ENCODE measurements around the gene COPS2.
"Not testable (repeated sequence)": the region's sequence is repeated elsewhere in the genome, so short reads cannot be mapped to it uniquely, and the experiment has no call there.

COPS2 gene

GRCh38 chr15:49183741-49184140 is 28.3 kb upstream of the COPS2 start:
- not testable (repeated sequence) for H3K4me1 ChIP-seq (ENCODE audit: control insufficient read depth in 1 of 2, insufficient read depth in 2 of 2, low read length in 2 of 2); H3K4me3 ChIP-seq (ENCODE audit: low read depth in 1 of 2, low read length in 2 of 2); H3K9me3 ChIP-seq (ENCODE audit: control insufficient read depth in 1 of 2, low read length in 2 of 2); H3K27ac ChIP-seq (ENCODE audit: low read depth, low read length); H3K9ac ChIP-seq (ENCODE audit: low read depth in 1 of 2, low read length in 2 of 2); H3K27me3 ChIP-seq (ENCODE audit: control insufficient read depth in 1 of 2, insufficient read depth in 2 of 2, low read length in 2 of 2); H3K36me3 ChIP-seq (ENCODE audit: control insufficient read depth in 1 of 2, insufficient read depth in 2 of 2, low read length in 2 of 2)

- H3K36me3 ChIP-seq (ENCODE audit: control insufficient read depth in 1 of 2, insufficient read depth in 2 of 2, low read length in 2 of 2): peaks cover 0 to 6% of the 10 kb centered on the region in 2 donors
- no peak overlapping the region for H3K4me3 ChIP-seq (ENCODE audit: low read depth in 1 of 2, low read length in 2 of 2)
- H3K27ac ChIP-seq (ENCODE audit: low read depth, low read length): no peak overlapping the region
- no peaks in the 10 kb centered on the region for H3K9me3 ChIP-seq (ENCODE audit: control insufficient read depth in 1 of 2, low read length in 2 of 2)
- H3K4me1 ChIP-seq (ENCODE audit: control insufficient read depth in 1 of 2, insufficient read depth in 2 of 2, low read length in 2 of 2): peaks cover 0 to 6% of the 10 kb centered on the region in 2 donors
- no peaks in the 10 kb centered on the region for H3K27me3 ChIP-seq (ENCODE audit: control insufficient read depth in 1 of 2, insufficient read depth in 2 of 2, low read length in 2 of 2)
- H3K9ac ChIP-seq (ENCODE audit: low read depth in 1 of 2, low read length in 2 of 2): no peak overlapping the region
Measured at GRCh38 chr15:49182128-49182527, 26.7 kb upstream of the COPS2 start.

GRCh38 chr15:49179433-49180190 is 24.2 kb upstream of the COPS2 start:
- Histone ChIP-seq H3K27ac (ENCODE audit: low read depth, low read length) (no peak overlapping the region), H3K4me3 (ENCODE audit: low read depth in 1 of 2, low read length in 2 of 2) (no peak overlapping the region), H3K9ac (ENCODE audit: low read depth in 1 of 2, low read length in 2 of 2) (no peak overlapping the region), H3K4me1 (ENCODE audit: control insufficient read depth in 1 of 2, insufficient read depth in 2 of 2, low read length in 2 of 2) (peaks cover 4 to 9% of the 10 kb centered on the region in 2 donors), H3K9me3 (ENCODE audit: control insufficient read depth in 1 of 2, low read length in 2 of 2) (no peaks in the 10 kb centered on the region), H3K27me3 (ENCODE audit: control insufficient read depth in 1 of 2, insufficient read depth in 2 of 2, low read length in 2 of 2) (no peaks in the 10 kb centered on the region), H3K36me3 (ENCODE audit: control insufficient read depth in 1 of 2, insufficient read depth in 2 of 2, low read length in 2 of 2) (peaks cover 0 to 6% of the 10 kb centered on the region in 2 donors)

GRCh38 chr15:49178497-49178896 is 23.1 kb upstream of the COPS2 start:
- Histone ChIP-seq H3K27me3 (ENCODE audit: control insufficient read depth in 1 of 2, insufficient read depth in 2 of 2, low read length in 2 of 2) (no peaks in the 10 kb centered on the region), H3K4me3 (ENCODE audit: low read depth in 1 of 2, low read length in 2 of 2) (no peak overlapping the region), H3K36me3 (ENCODE audit: control insufficient read depth in 1 of 2, insufficient read depth in 2 of 2, low read length in 2 of 2) (peaks cover 0 to 6% of the 10 kb centered on the region in 2 donors), H3K27ac (ENCODE audit: low read depth, low read length) (no peak overlapping the region), H3K4me1 (ENCODE audit: control insufficient read depth in 1 of 2, insufficient read depth in 2 of 2, low read length in 2 of 2) (peaks cover 4 to 9% of the 10 kb centered on the region in 2 donors), H3K9ac (ENCODE audit: low read depth in 1 of 2, low read length in 2 of 2) (no peak overlapping the region), H3K9me3 (ENCODE audit: control insufficient read depth in 1 of 2, low read length in 2 of 2) (no peaks in the 10 kb centered on the region)

- not testable (repeated sequence) for H3K27ac ChIP-seq (ENCODE audit: low read depth, low read length); H3K4me3 ChIP-seq (ENCODE audit: low read depth in 1 of 2, low read length in 2 of 2); H3K27me3 ChIP-seq (ENCODE audit: control insufficient read depth in 1 of 2, insufficient read depth in 2 of 2, low read length in 2 of 2); H3K9ac ChIP-seq (ENCODE audit: low read depth in 1 of 2, low read length in 2 of 2); H3K36me3 ChIP-seq (ENCODE audit: control insufficient read depth in 1 of 2, insufficient read depth in 2 of 2, low read length in 2 of 2); H3K9me3 ChIP-seq (ENCODE audit: control insufficient read depth in 1 of 2, low read length in 2 of 2)
- H3K4me1 ChIP-seq (ENCODE audit: control insufficient read depth in 1 of 2, insufficient read depth in 2 of 2, low read length in 2 of 2): peaks cover 9 to 15% of the 10 kb centered on the region in 2 donors
Measured at GRCh38 chr15:49175582-49176397, 20.4 kb upstream of the COPS2 start.

GRCh38 chr15:49174902-49175301 is 19.5 kb upstream of the COPS2 start:
- H3K9me3 ChIP-seq (ENCODE audit: control insufficient read depth in 1 of 2, low read length in 2 of 2): no peaks in the 10 kb centered on the region
- no peak overlapping the region for H3K9ac ChIP-seq (ENCODE audit: low read depth in 1 of 2, low read length in 2 of 2)
- no peak overlapping the region for H3K4me3 ChIP-seq (ENCODE audit: low read depth in 1 of 2, low read length in 2 of 2)
- H3K27me3 ChIP-seq (ENCODE audit: control insufficient read depth in 1 of 2, insufficient read depth in 2 of 2, low read length in 2 of 2): no peaks in the 10 kb centered on the region
- H3K36me3 ChIP-seq (ENCODE audit: control insufficient read depth in 1 of 2, insufficient read depth in 2 of 2, low read length in 2 of 2): peaks cover 0 to 6% of the 10 kb centered on the region in 2 donors
- no peak overlapping the region for H3K27ac ChIP-seq (ENCODE audit: low read depth, low read length)
- H3K4me1 ChIP-seq (ENCODE audit: control insufficient read depth in 1 of 2, insufficient read depth in 2 of 2, low read length in 2 of 2): peaks cover 9 to 15% of the 10 kb centered on the region in 2 donors

GRCh38 chr15:49171790-49172189 is 16.4 kb upstream of the COPS2 start:
- H3K9ac ChIP-seq (ENCODE audit: low read depth in 1 of 2, low read length in 2 of 2): no peak overlapping the region
- H3K9me3 ChIP-seq (ENCODE audit: control insufficient read depth in 1 of 2, low read length in 2 of 2): no peaks in the 10 kb centered on the region
- H3K4me1 ChIP-seq (ENCODE audit: control insufficient read depth in 1 of 2, insufficient read depth in 2 of 2, low read length in 2 of 2): peaks cover 14 to 23% of the 10 kb centered on the region in 2 donors
- H3K27ac ChIP-seq (ENCODE audit: low read depth, low read length): no peak overlapping the region
- H3K36me3 ChIP-seq (ENCODE audit: control insufficient read depth in 1 of 2, insufficient read depth in 2 of 2, low read length in 2 of 2): no peaks in the 10 kb centered on the region
- no peaks in the 10 kb centered on the region for H3K27me3 ChIP-seq (ENCODE audit: control insufficient read depth in 1 of 2, insufficient read depth in 2 of 2, low read length in 2 of 2)
- peak overlapping the region in 1 of 2 donors; percentile 8 for H3K4me3 ChIP-seq (ENCODE audit: low read depth in 1 of 2, low read length in 2 of 2)

GRCh38 chr15:49169880-49170597 is 14.6 kb upstream of the COPS2 start, which contains the start of gene GALK2:
TSS of gene GALK2 (plus strand) at chr15:49170247. CDS start at chr15:49170323, 76 bp downstream.
- Histone ChIP-seq H3K4me3 (ENCODE audit: low read depth in 1 of 2, low read length in 2 of 2) (peak within 1 kb of the TSS; percentile 92 to 96), H3K27me3 (ENCODE audit: control insufficient read depth in 1 of 2, insufficient read depth in 2 of 2, low read length in 2 of 2) (no peaks in the 10 kb centered on the region), H3K36me3 (ENCODE audit: control insufficient read depth in 1 of 2, insufficient read depth in 2 of 2, low read length in 2 of 2) (no peaks in the 10 kb centered on the region), H3K9me3 (ENCODE audit: control insufficient read depth in 1 of 2, low read length in 2 of 2) (no peaks in the 10 kb centered on the region), H3K9ac (ENCODE audit: low read depth in 1 of 2, low read length in 2 of 2) (peak within 1 kb of the TSS; percentile 81 to 98), H3K4me1 (ENCODE audit: control insufficient read depth in 1 of 2, insufficient read depth in 2 of 2, low read length in 2 of 2) (peaks cover 10 to 18% of the 10 kb centered on the region in 2 donors), H3K27ac (ENCODE audit: low read depth, low read length) (peak within 1 kb of the TSS; percentile 86)

GRCh38 chr15:49168016-49168415 is 12.6 kb upstream of the COPS2 start:
- no peak overlapping the region for H3K27ac ChIP-seq (ENCODE audit: low read depth, low read length)
- H3K36me3 ChIP-seq (ENCODE audit: control insufficient read depth in 1 of 2, insufficient read depth in 2 of 2, low read length in 2 of 2): no peaks in the 10 kb centered on the region
- H3K4me3 ChIP-seq (ENCODE audit: low read depth in 1 of 2, low read length in 2 of 2): no peak overlapping the region
- peaks cover 10 to 15% of the 10 kb centered on the region in 2 donors for H3K4me1 ChIP-seq (ENCODE audit: control insufficient read depth in 1 of 2, insufficient read depth in 2 of 2, low read length in 2 of 2)
- no peaks in the 10 kb centered on the region for H3K27me3 ChIP-seq (ENCODE audit: control insufficient read depth in 1 of 2, insufficient read depth in 2 of 2, low read length in 2 of 2)
- H3K9me3 ChIP-seq (ENCODE audit: control insufficient read depth in 1 of 2, low read length in 2 of 2): no peaks in the 10 kb centered on the region
- H3K9ac ChIP-seq (ENCODE audit: low read depth in 1 of 2, low read length in 2 of 2): no peak overlapping the region

- peaks cover 5 to 8% of the 10 kb centered on the region in 2 donors for H3K4me1 ChIP-seq (ENCODE audit: control insufficient read depth in 1 of 2, insufficient read depth in 2 of 2, low read length in 2 of 2)
- H3K27me3 ChIP-seq (ENCODE audit: control insufficient read depth in 1 of 2, insufficient read depth in 2 of 2, low read length in 2 of 2): no peaks in the 10 kb centered on the region
- no peak overlapping the region for H3K9ac ChIP-seq (ENCODE audit: low read depth in 1 of 2, low read length in 2 of 2)
- H3K36me3 ChIP-seq (ENCODE audit: control insufficient read depth in 1 of 2, insufficient read depth in 2 of 2, low read length in 2 of 2): peaks cover 0 to 8% of the 10 kb centered on the region in 2 donors
- no peak overlapping the region for H3K4me3 ChIP-seq (ENCODE audit: low read depth in 1 of 2, low read length in 2 of 2)
- H3K9me3 ChIP-seq (ENCODE audit: control insufficient read depth in 1 of 2, low read length in 2 of 2): no peaks in the 10 kb centered on the region
- no peak overlapping the region for H3K27ac ChIP-seq (ENCODE audit: low read depth, low read length)
Measured at GRCh38 chr15:49164865-49165264, 9.5 kb upstream of the COPS2 start.
